IMR-90 (cell line): ENCODE data around the gene KCTD10. TPM values are rescaled to one million over a fixed set of nuclear protein-coding genes. Genes with fewer than 3 reads are reported as not detected.

Source experiments
- ATAC-seq: fragments of 200-7000 bp; cut with Tn5 transposase; 2 replicates; pipeline ENCODE4 v1.9.1; 2020; ENCODE audit warnings: low read depth, mild to moderate bottlenecking, moderate library complexity
- BruUV-seq: library from RNA; stranded (reverse); fragments of 400-500 nt; replicated peaks from 2 replicates; lab custom pipeline; 2021; lab: Mats Ljungman, UMichigan
- CTCF ChIA-PET: fragments of 300-600 bp; formaldehyde crosslinking; extraction: SDS; loops from one replicate; lab custom pipeline; 2021; ENCODE audit warnings: antibody characterized with exemption; lab: Yijun Ruan, JAX
- POLR2A ChIA-PET: fragments of 300-600 bp; sonication (Branson Sonifier 250); formaldehyde crosslinking; loops from one replicate; lab custom pipeline; 2022; ENCODE audit warnings: antibody characterized with exemption; ENCODE audit not compliant: unreplicated experiment; lab: Charles Lee
- DNase-seq: peaks from one replicate; pipeline ENCODE4 v3.0.0; 2013
- H2AFZ ChIP-seq: replicated peaks from 2 replicates; pipeline ENCODE3; 2013; ENCODE audit warnings: low read length, mild to moderate bottlenecking; ENCODE audit not compliant: poor library complexity
- H2AK5ac ChIP-seq: 2 replicates; pipeline ENCODE4 v1.6.1; 2013; ENCODE audit warnings: low read depth, low read length, inconsistent platforms
- H2AK9ac ChIP-seq: replicated peaks from 2 replicates; pipeline ENCODE3; 2013; ENCODE audit warnings: mild to moderate bottlenecking, low read depth, low read length, moderate library complexity; ENCODE audit not compliant: poor library complexity
- H2BK120ac ChIP-seq: 2 replicates; pipeline ENCODE4 v1.6.1; 2013; ENCODE audit warnings: low read depth, low read length, inconsistent platforms
- H2BK15ac ChIP-seq: 3 replicates; pipeline ENCODE4 v1.6.1; 2013; ENCODE audit warnings: low read depth, low read length, inconsistent platforms
- H2BK20ac ChIP-seq: 2 replicates; pipeline ENCODE4 v1.6.1; 2013; ENCODE audit warnings: low read depth, mild to moderate bottlenecking, inconsistent platforms, low read length, moderate library complexity
- H2BK5ac ChIP-seq: 2 replicates; pipeline ENCODE4 v1.6.1; 2013; ENCODE audit warnings: mild to moderate bottlenecking, low read depth, low read length, inconsistent platforms; ENCODE audit not compliant: poor library complexity, severe bottlenecking
- H3K14ac ChIP-seq: replicated peaks from 2 replicates; pipeline ENCODE4 v1.6.1; 2013; ENCODE audit warnings: low read depth, low read length, inconsistent platforms
- H3K18ac ChIP-seq: 2 replicates; pipeline ENCODE4 v1.6.1; 2013; ENCODE audit warnings: low read depth, low read length, control low read depth
- H3K23ac ChIP-seq: 2 replicates; pipeline ENCODE4 v1.6.1; 2013; ENCODE audit warnings: low read depth, low read length, inconsistent platforms
- H3K27ac ChIP-seq: 2 replicates; pipeline ENCODE4 v1.5.1; 2013; ENCODE audit warnings: mild to moderate bottlenecking, control low read depth, low read length; ENCODE audit not compliant: insufficient read depth
- H3K27me3 ChIP-seq: 2 replicates; pipeline ENCODE4 v1.6.1; 2013; ENCODE audit warnings: low read length; ENCODE audit not compliant: control insufficient read depth, insufficient read depth
- H3K36me3 ChIP-seq: 2 replicates; pipeline ENCODE4 v1.6.1; 2013; ENCODE audit warnings: low read length, mixed read lengths; ENCODE audit not compliant: control insufficient read depth, insufficient read depth
- H3K4ac ChIP-seq: 2 replicates; pipeline ENCODE4 v1.6.1; 2013; ENCODE audit warnings: low read depth, low read length, inconsistent platforms
- H3K4me1 ChIP-seq: 2 replicates; pipeline ENCODE4 v1.6.1; 2013; ENCODE audit warnings: low read length, mixed read lengths; ENCODE audit not compliant: control insufficient read depth, insufficient read depth
- H3K4me2 ChIP-seq: 2 replicates; pipeline ENCODE4 v1.6.1; 2013; ENCODE audit warnings: low read depth, mild to moderate bottlenecking, control low read depth, low read length, moderate library complexity
- H3K4me3 ChIP-seq: 2 replicates; pipeline ENCODE4 v1.5.1; 2013; ENCODE audit warnings: low read depth, mild to moderate bottlenecking, control low read depth, low read length, moderate library complexity; ENCODE audit not compliant: insufficient read depth
- H3K56ac ChIP-seq: 2 replicates; pipeline ENCODE4 v1.6.1; 2013; ENCODE audit warnings: low read length, inconsistent platforms; ENCODE audit not compliant: insufficient read depth; ENCODE audit errors: extremely low read depth
- H3K79me1 ChIP-seq, 2 experiments: 2 replicates each; pipeline ENCODE4 v1.6.1; 2013; ENCODE audit warnings: low read length in 2 of 2, inconsistent platforms in 1 of 2, low read depth in 1 of 2
- H3K9ac ChIP-seq: 2 replicates; pipeline ENCODE4 v1.6.1; 2013; ENCODE audit warnings: low read depth, low read length, control low read depth
- H3K9me1 ChIP-seq: 2 replicates; pipeline ENCODE4 v1.6.1; 2013; ENCODE audit warnings: low read length, inconsistent platforms; ENCODE audit not compliant: insufficient read depth
- H3K9me3 ChIP-seq: 2 replicates; pipeline ENCODE4 v1.6.1; 2013; ENCODE audit warnings: low read length; ENCODE audit not compliant: control insufficient read depth, insufficient read depth
- H4K20me1 ChIP-seq: 2 replicates; pipeline ENCODE4 v1.6.1; 2013; ENCODE audit warnings: low read length, inconsistent platforms; ENCODE audit not compliant: insufficient read depth
- H4K5ac ChIP-seq: 2 replicates; pipeline ENCODE4 v1.6.1; 2013; ENCODE audit warnings: mild to moderate bottlenecking, low read depth, low read length, control low read depth
- H4K8ac ChIP-seq, 2 experiments: 2 replicates each; pipeline ENCODE4 v1.6.1; 2013; ENCODE audit warnings: low read depth in 2 of 2, low read length in 2 of 2, control low read depth in 1 of 2, inconsistent platforms in 1 of 2
- H4K91ac ChIP-seq: 2 replicates; pipeline ENCODE4 v1.6.1; 2013; ENCODE audit warnings: low read depth, low read length, inconsistent platforms; ENCODE audit not compliant: insufficient read depth
- BHLHE40 ChIP-seq: fragments of 150-350 bp; IDR thresholded peaks from 2 replicates; pipeline ENCODE4 v1.6.1; 2016; ENCODE audit warnings: mild to moderate bottlenecking, low read depth, low read length
- CEBPB ChIP-seq: IDR thresholded peaks from 2 replicates; pipeline ENCODE4 v1.6.1; 2012; ENCODE audit warnings: low read depth, low read length, improper control_type of control experiment
- CHD1 ChIP-seq: IDR thresholded peaks from 2 replicates; pipeline ENCODE4 v1.6.1; 2012; ENCODE audit warnings: low read depth, low read length, improper control_type of control experiment
- CTCF ChIP-seq: conservative IDR thresholded peaks from 2 replicates; pipeline ENCODE4 v1.5.1; 2012; ENCODE audit warnings: mild to moderate bottlenecking, low read depth, low read length, improper control_type of control experiment
- FOS ChIP-seq: fragments of 150-350 bp; IDR thresholded peaks from 2 replicates; pipeline ENCODE4 v1.6.1; 2016; ENCODE audit warnings: low read depth, low read length
- MAFK ChIP-seq: IDR thresholded peaks from 2 replicates; pipeline ENCODE4 v1.6.1; 2012; ENCODE audit warnings: low read depth, low read length, improper control_type of control experiment
- MAZ ChIP-seq: IDR thresholded peaks from 2 replicates; pipeline ENCODE4 v1.6.1; 2012; ENCODE audit warnings: low read depth, mild to moderate bottlenecking, low read length, improper control_type of control experiment, moderate library complexity, borderline replicate concordance
- MXI1 ChIP-seq: IDR thresholded peaks from 2 replicates; pipeline ENCODE4 v1.6.1; 2012; ENCODE audit warnings: low read depth, mild to moderate bottlenecking, low read length, moderate library complexity, borderline replicate concordance
- NFE2L2 ChIP-seq: fragments of 150-350 bp; IDR thresholded peaks from 2 replicates; pipeline ENCODE4 v1.6.1; 2016; ENCODE audit warnings: low read depth, mild to moderate bottlenecking, low read length
- POLR2A ChIP-seq: IDR thresholded peaks from 2 replicates; pipeline ENCODE4 v1.6.1; 2012; ENCODE audit warnings: mild to moderate bottlenecking, low read depth, low read length
- RAD21 ChIP-seq: IDR thresholded peaks from 2 replicates; pipeline ENCODE4 v1.6.1; 2012; ENCODE audit warnings: low read length, improper control_type of control experiment
- RCOR1 ChIP-seq: IDR thresholded peaks from 2 replicates; pipeline ENCODE4 v1.6.1; 2012; ENCODE audit warnings: mild to moderate bottlenecking, low read length, improper control_type of control experiment; ENCODE audit not compliant: insufficient replicate concordance
- RFX5 ChIP-seq: IDR thresholded peaks from 2 replicates; pipeline ENCODE4 v1.8.0; 2012; ENCODE audit warnings: low read depth, mild to moderate bottlenecking, low read length, moderate library complexity
- SMC3 ChIP-seq: fragments of 150-350 bp; IDR thresholded peaks from 2 replicates; pipeline ENCODE4 v1.6.1; 2016; ENCODE audit warnings: low read depth, mild to moderate bottlenecking, antibody characterized with exemption, low read length, moderate library complexity
- USF2 ChIP-seq: fragments of 150-350 bp; IDR thresholded peaks from 2 replicates; pipeline ENCODE4 v1.6.1; 2017; ENCODE audit warnings: mild to moderate bottlenecking, antibody characterized with exemption, low read length, low read depth
- whole genome bisulfite sequencing, 2 experiments: methylation state at CpG; one replicate each; pipeline versions ENCODE4 v1.1.5 to v1.1.7; 2013; ENCODE audit warnings: missing lambda C conversion rate in 2 of 2; ENCODE audit not compliant: insufficient read length in 1 of 2; ENCODE audit errors: extremely low coverage in 2 of 2; 5-methylcytosine and 5-hydroxymethylcytosine counted together
- dilution Hi-C: fragments of 300-500 bp; cut with HindIII; formaldehyde crosslinking; loops from one replicate; pipeline ENCODE4 v1.14.3; 2018; ENCODE audit warnings: low sequenced_read_pairs; ENCODE audit not compliant: unreplicated experiment
- in situ Hi-C: fragments of 300-500 bp; cut with MboI; formaldehyde crosslinking; loops from 3 replicates; pipeline ENCODE4 v1.14.3; 2019; ENCODE audit warnings: low sequenced_read_pairs, inconsistent platforms, mixed read lengths
- intact Hi-C: fragments of 100-400 bp; cut with micrococcal nuclease; formaldehyde crosslinking; loops from 2 replicates; pipeline ENCODE4 v1.10.0; 2022
- polyA plus RNA-seq, 3 experiments: library from polyadenylated mRNA; depleted of rRNA; stranded (reverse); fragments of >200 nt; gene quantifications; 2 replicates each; pipeline ENCODE4 v1.2.3, GENCODE V29; 2012; ENCODE audit warnings: low replicate concordance in 1 of 3
- total RNA-seq: library from RNA; depleted of rRNA; stranded (reverse); fragments of >200 nt; gene quantifications from 2 replicates; pipeline ENCODE4 v1.2.3, GENCODE V29; 2012
- TF ChIP-seq, protein P1 (sequence below): fragments of 150-350 bp; IDR thresholded peaks from 2 replicates; pipeline ENCODE4 v1.6.1; 2016; ENCODE audit warnings: low read depth, mild to moderate bottlenecking, low read length, moderate library complexity, borderline replicate concordance

Gene KCTD10
- total and polyA plus RNA-seq, 2 of the 4 experiments (the other 2 are of a cell fraction), result 72.1 to 88.4 TPM

DNA sequence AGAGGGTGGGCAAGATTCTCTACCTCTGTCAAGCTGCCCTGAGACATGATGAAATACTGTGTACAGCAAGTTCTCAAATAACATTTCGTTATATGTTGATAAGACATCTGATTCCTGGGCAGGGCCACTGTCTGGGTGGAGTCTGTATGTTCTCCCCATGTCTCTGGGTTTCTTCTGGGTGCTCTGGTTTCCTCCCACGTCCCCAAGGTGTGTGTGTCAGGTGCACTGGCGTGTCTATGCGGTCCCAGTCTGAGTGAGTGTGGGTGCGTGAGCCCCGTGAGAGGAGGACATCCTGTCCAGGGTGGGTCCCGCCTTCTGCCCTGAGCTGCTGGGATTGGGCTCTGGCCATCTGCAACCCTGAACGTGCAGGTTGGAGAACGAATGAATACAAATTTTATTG lies 29.6 kb downstream of the KCTD10 start:
- Histone ChIP-seq H4K8ac (no peak overlapping the region), H4K5ac (no peak overlapping the region), H3K27ac (no peak overlapping the region), H2AK5ac (no peak overlapping the region), H3K4me2 (no peak overlapping the region), H3K9me3 (no peaks in the 10 kb centered on the region), H3K14ac (no peak overlapping the region), H3K18ac (no peak overlapping the region), H3K4me3 (no peak overlapping the region), H3K27me3 (no peaks in the 10 kb centered on the region), H3K4ac (no peak overlapping the region), H3K79me1 (peaks cover 31 to 81% of the 10 kb centered on the region in 2 experiments), H2BK5ac (no peak overlapping the region), H2AK9ac (no peak overlapping the region), H2AFZ (no peak overlapping the region), H3K23ac (no peak overlapping the region), H3K56ac (no peak overlapping the region), H2BK20ac (no peak overlapping the region), H3K4me1 (peaks cover 14% of the 10 kb centered on the region), H3K9me1 (peaks cover 15% of the 10 kb centered on the region), H3K36me3 (peaks cover 55% of the 10 kb centered on the region), H2BK120ac (no peak overlapping the region), H3K9ac (no peak overlapping the region), H4K91ac (no peak overlapping the region), H4K20me1 (peaks cover 38% of the 10 kb centered on the region), H2BK15ac (no peak overlapping the region)
- BruUV-seq, result no TSS peak
- ChIA-PET POLR2A (no interaction called here), CTCF (interaction anchor here (0.9 kb wide), 1 partner anchor 26 kb away, joined by 4 read pairs; no protein-coding TSS in a partner anchor)
- TF ChIP-seq FOS (no peak), RFX5 (no peak), RCOR1 (no peak), CTCF (no peak), MAZ (no peak), CEBPB (no peak), MAFK (no peak), USF2 (no peak), CHD1 (no peak), MXI1 (no peak), NFE2L2 (no peak), BHLHE40 (no peak), SMC3 (no peak), POLR2A (no peak), RAD21 (no peak)
- TF ChIP-seq, protein P1, sequence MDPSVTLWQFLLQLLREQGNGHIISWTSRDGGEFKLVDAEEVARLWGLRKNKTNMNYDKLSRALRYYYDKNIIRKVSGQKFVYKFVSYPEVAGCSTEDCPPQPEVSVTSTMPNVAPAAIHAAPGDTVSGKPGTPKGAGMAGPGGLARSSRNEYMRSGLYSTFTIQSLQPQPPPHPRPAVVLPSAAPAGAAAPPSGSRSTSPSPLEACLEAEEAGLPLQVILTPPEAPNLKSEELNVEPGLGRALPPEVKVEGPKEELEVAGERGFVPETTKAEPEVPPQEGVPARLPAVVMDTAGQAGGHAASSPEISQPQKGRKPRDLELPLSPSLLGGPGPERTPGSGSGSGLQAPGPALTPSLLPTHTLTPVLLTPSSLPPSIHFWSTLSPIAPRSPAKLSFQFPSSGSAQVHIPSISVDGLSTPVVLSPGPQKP, result no peak
- no CpG with 5 or more reads among the region's 9 CpGs for WGBS, 2 experiments
- in situ Hi-C loops (no loop called here), dilution Hi-C loops (no loop called here), intact Hi-C loops (no loop called here)
- ATAC-seq, result no peak
- no peak for DNase-seq
